ENCODE results near the gene PCDH11X. TPM values are rescaled to one million over a fixed set of nuclear protein-coding genes. Genes with fewer than 3 reads are reported as not detected.

PCDH11X gene
- 0.04 TPM in 1 of 5 replicates, not detected in the others for total RNA-seq (2022; extraction: Qiagen RNA extraction; ENCODE audit: low read depth)

DNA sequence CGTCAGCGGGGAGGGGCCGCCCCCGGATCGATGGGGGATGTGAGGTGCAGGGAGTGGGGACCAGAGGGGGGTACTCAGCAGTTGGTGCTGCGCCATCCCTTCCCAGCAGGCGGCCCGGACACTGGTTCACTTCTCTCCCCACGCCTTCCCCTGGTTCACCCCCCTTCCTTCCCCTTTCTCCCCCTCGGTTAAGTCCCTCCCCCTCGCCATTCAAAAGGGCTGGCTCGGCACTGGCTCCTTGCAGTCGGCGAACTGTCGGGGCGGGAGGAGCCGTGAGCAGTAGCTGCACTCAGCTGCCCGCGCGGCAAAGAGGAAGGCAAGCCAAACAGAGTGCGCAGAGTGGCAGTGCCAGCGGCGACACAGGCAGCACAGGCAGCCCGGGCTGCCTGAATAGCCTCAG lies at the start of gene PCDH11X:
TSS of gene PCDH11X (plus strand) at position 241 of the 400 bp plus-strand sequence. CDS start 56,130 bp downstream, outside the sequence.

